ENCODE results near the gene SLC10A7. TPM values are rescaled to one million over a fixed set of nuclear protein-coding genes. Genes with fewer than 3 reads are reported as not detected.

The SLC10A7 gene
- total and polyA plus RNA-seq, 9 of the 15 experiments (the other 6 are each of a cell fraction or from before 2014, with no cell fraction given): 6.4 to 22.8 (median 16.1) TPM

DNA sequence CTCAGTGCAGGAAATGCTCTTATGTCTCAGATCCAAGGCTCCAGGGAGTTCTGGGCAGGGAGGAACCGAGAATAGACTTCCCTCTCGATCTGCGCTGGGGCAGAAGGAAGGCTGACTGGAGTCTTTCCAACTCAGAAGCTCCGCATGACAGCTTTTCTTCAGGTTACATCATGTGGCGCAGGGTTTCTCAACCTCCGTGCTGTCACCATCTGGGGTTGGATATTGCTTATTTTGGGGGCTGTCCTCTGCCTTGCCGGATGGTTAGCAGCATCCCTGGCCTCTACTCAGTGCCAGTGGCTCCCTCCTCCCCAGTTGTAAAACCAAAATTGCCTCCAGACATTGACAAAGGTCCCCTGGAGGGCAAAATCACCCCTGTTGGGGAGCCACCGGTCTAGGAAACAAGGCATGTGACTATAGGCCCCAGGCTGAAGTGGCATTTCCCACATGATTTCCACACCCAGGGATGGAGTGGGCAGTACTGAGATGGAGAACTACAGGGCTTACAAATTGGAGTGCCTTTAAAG lies 286.0 kb downstream of the SLC10A7 start (continued):
- TF ChIP-seq, protein P1, sequence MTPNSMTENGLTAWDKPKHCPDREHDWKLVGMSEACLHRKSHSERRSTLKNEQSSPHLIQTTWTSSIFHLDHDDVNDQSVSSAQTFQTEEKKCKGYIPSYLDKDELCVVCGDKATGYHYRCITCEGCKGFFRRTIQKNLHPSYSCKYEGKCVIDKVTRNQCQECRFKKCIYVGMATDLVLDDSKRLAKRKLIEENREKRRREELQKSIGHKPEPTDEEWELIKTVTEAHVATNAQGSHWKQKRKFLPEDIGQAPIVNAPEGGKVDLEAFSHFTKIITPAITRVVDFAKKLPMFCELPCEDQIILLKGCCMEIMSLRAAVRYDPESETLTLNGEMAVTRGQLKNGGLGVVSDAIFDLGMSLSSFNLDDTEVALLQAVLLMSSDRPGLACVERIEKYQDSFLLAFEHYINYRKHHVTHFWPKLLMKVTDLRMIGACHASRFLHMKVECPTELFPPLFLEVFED (CRISPR knock-in tag; conservative IDR thresholded peaks at IDR 0.05): 0 out of 2 replicates have a peak, but pooled peaks have one; percentile 6
- no peak for TF ChIP-seq MED1 (CRISPR knock-in tag; IDR thresholded peaks at IDR 0.05; ENCODE audit: borderline replicate concordance)
- TF ChIP-seq WHSC1 (IDR thresholded peaks at IDR 0.05; ENCODE audit: low read length): no peak
- TF ChIP-seq ELF1 (tag; IDR thresholded peaks at IDR 0.05): no peak
- TF ChIP-seq, protein P2, sequence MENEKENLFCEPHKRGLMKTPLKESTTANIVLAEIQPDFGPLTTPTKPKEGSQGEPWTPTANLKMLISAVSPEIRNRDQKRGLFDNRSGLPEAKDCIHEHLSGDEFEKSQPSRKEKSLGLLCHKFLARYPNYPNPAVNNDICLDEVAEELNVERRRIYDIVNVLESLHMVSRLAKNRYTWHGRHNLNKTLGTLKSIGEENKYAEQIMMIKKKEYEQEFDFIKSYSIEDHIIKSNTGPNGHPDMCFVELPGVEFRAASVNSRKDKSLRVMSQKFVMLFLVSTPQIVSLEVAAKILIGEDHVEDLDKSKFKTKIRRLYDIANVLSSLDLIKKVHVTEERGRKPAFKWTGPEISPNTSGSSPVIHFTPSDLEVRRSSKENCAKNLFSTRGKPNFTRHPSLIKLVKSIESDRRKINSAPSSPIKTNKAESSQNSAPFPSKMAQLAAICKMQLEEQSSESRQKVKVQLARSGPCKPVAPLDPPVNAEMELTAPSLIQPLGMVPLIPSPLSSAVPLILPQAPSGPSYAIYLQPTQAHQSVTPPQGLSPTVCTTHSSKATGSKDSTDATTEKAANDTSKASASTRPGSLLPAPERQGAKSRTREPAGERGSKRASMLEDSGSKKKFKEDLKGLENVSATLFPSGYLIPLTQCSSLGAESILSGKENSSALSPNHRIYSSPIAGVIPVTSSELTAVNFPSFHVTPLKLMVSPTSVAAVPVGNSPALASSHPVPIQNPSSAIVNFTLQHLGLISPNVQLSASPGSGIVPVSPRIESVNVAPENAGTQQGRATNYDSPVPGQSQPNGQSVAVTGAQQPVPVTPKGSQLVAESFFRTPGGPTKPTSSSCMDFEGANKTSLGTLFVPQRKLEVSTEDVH (IDR thresholded peaks at IDR 0.05; ENCODE audit: low read depth, partially characterized antibody): no peak
- no peak for TF ChIP-seq EHMT2 (IDR thresholded peaks at IDR 0.05)
- TF ChIP-seq, protein P3, sequence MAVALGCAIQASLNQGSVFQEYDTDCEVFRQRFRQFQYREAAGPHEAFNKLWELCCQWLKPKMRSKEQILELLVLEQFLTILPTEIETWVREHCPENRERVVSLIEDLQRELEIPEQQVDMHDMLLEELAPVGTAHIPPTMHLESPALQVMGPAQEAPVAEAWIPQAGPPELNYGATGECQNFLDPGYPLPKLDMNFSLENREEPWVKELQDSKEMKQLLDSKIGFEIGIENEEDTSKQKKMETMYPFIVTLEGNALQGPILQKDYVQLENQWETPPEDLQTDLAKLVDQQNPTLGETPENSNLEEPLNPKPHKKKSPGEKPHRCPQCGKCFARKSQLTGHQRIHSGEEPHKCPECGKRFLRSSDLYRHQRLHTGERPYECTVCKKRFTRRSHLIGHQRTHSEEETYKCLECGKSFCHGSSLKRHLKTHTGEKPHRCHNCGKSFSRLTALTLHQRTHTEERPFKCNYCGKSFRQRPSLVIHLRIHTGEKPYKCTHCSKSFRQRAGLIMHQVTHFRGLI (CRISPR knock-in tag; IDR thresholded peaks at IDR 0.05): 0 out of 2 replicates have a peak, but pooled peaks have one; percentile 26
- TF ChIP-seq, protein P4, sequence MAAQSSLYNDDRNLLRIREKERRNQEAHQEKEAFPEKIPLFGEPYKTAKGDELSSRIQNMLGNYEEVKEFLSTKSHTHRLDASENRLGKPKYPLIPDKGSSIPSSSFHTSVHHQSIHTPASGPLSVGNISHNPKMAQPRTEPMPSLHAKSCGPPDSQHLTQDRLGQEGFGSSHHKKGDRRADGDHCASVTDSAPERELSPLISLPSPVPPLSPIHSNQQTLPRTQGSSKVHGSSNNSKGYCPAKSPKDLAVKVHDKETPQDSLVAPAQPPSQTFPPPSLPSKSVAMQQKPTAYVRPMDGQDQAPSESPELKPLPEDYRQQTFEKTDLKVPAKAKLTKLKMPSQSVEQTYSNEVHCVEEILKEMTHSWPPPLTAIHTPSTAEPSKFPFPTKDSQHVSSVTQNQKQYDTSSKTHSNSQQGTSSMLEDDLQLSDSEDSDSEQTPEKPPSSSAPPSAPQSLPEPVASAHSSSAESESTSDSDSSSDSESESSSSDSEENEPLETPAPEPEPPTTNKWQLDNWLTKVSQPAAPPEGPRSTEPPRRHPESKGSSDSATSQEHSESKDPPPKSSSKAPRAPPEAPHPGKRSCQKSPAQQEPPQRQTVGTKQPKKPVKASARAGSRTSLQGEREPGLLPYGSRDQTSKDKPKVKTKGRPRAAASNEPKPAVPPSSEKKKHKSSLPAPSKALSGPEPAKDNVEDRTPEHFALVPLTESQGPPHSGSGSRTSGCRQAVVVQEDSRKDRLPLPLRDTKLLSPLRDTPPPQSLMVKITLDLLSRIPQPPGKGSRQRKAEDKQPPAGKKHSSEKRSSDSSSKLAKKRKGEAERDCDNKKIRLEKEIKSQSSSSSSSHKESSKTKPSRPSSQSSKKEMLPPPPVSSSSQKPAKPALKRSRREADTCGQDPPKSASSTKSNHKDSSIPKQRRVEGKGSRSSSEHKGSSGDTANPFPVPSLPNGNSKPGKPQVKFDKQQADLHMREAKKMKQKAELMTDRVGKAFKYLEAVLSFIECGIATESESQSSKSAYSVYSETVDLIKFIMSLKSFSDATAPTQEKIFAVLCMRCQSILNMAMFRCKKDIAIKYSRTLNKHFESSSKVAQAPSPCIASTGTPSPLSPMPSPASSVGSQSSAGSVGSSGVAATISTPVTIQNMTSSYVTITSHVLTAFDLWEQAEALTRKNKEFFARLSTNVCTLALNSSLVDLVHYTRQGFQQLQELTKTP (IDR thresholded peaks at IDR 0.05; ENCODE audit: low read depth in 1 of 2, partially characterized antibody in 2 of 2): no peak
- no peak for TF ChIP-seq FOXK1 (CRISPR knock-in tag; IDR thresholded peaks at IDR 0.05; ENCODE audit: borderline replicate concordance)
- peak; percentile 32; the same call in 1 of the 2 replicates for TF ChIP-seq CTBP1 (IDR thresholded peaks at IDR 0.05; ENCODE audit: borderline replicate concordance)
- no peak for TF ChIP-seq SMAD1 (IDR thresholded peaks at IDR 0.05; ENCODE audit: low read depth, low read length, partially characterized antibody)
- TF ChIP-seq LEF1 (IDR thresholded peaks at IDR 0.05): no peak
- no peak for TF ChIP-seq KLF13 (tag; IDR thresholded peaks at IDR 0.05; ENCODE audit: borderline replicate concordance, low read depth)
- no peak for TF ChIP-seq ZNF23 (CRISPR knock-in tag; IDR thresholded peaks at IDR 0.05)
- TF ChIP-seq MYC (IDR thresholded peaks at IDR 0.05; ENCODE audit: low read depth, low read length): no peak
- TF ChIP-seq MYC (CRISPR knock-in tag; IDR thresholded peaks at IDR 0.05; ENCODE audit: borderline replicate concordance, low read depth): no peak
- no peak for TF ChIP-seq FOXP1 (CRISPR knock-in tag; IDR thresholded peaks at IDR 0.05)
- no peak for TF ChIP-seq PTTG1 (tag; IDR thresholded peaks at IDR 0.05; ENCODE audit: low read depth)
- TF ChIP-seq ZNF253 (CRISPR knock-in tag; conservative IDR thresholded peaks at IDR 0.05): no peak
- TF ChIP-seq SOX6 (IDR thresholded peaks at IDR 0.05): no peak

All from K562 (cell line).